DND-41 (cell line): Measurements from ENCODE around the gene UBC.
"Not testable (repeated sequence)": the region's sequence is repeated elsewhere in the genome, so short reads cannot be mapped to it uniquely, and the experiment has no call there.

ENCODE experiments used
- ATAC-seq: fragments of 200-7000 bp; cut with Tn5 transposase; 3 replicates; pipeline ENCODE4 v1.9.1; 2021; ENCODE audit warnings: low read depth; ENCODE audit not compliant: insufficient read depth
- DNase-seq: peaks from one replicate; pipeline ENCODE4 v3.0.0-alpha.2; 2020
- H2AFZ ChIP-seq: 2 replicates; pipeline ENCODE4 v1.6.0; 2012; ENCODE audit warnings: low read depth, low read length
- H3K27ac ChIP-seq: 2 replicates; pipeline ENCODE4 v1.5.1; 2012; ENCODE audit warnings: low read length, inconsistent platforms
- H3K27me3 ChIP-seq: fragments of 200-600 bp; sonication (generic); 2 replicates; pipeline ENCODE4 v1.6.0; 2012; ENCODE audit warnings: low read length, mild to moderate bottlenecking, inconsistent platforms; ENCODE audit not compliant: insufficient read depth, poor library complexity
- H3K36me3 ChIP-seq: 2 replicates; pipeline ENCODE4 v1.5.1; 2012; ENCODE audit warnings: low read length, inconsistent platforms; ENCODE audit not compliant: insufficient read depth
- H3K4me1 ChIP-seq: 2 replicates; pipeline ENCODE4 v1.5.1; 2012; ENCODE audit warnings: mild to moderate bottlenecking, low read length; ENCODE audit not compliant: insufficient read depth
- H3K4me2 ChIP-seq: 2 replicates; pipeline ENCODE4 v1.6.0; 2012; ENCODE audit warnings: mild to moderate bottlenecking, moderate library complexity, low read length, inconsistent platforms; ENCODE audit not compliant: insufficient read depth
- H3K4me3 ChIP-seq, 2 experiments: fragments of 200-600 bp in 1 of 2; shearing (Covaris generic) in 1 of 2; 2 replicates each; pipeline ENCODE4 v1.5.1; 2012 to 2016; ENCODE audit warnings: inconsistent platforms in 2 of 2, low read length in 2 of 2, mild to moderate bottlenecking in 2 of 2, low read depth in 1 of 2, moderate library complexity in 1 of 2
- H3K79me2 ChIP-seq: 2 replicates; pipeline ENCODE4 v1.6.0; 2012; ENCODE audit warnings: low read length, inconsistent platforms; ENCODE audit not compliant: insufficient read depth
- H3K9ac ChIP-seq: 2 replicates; pipeline ENCODE4 v1.6.0; 2012; ENCODE audit warnings: low read depth, mild to moderate bottlenecking, inconsistent platforms, low read length, moderate library complexity
- H3K9me3 ChIP-seq: 2 replicates; pipeline ENCODE4 v1.5.1; 2012; ENCODE audit warnings: low read length, moderate library complexity, mild to moderate bottlenecking, inconsistent platforms; ENCODE audit not compliant: insufficient read depth, severe bottlenecking
- H4K20me1 ChIP-seq: 2 replicates; pipeline ENCODE4 v1.6.0; 2012; ENCODE audit warnings: low read length; ENCODE audit not compliant: insufficient read depth
- CTCF ChIP-seq: IDR thresholded peaks from 2 replicates; pipeline ENCODE4 v1.5.1; 2012; ENCODE audit warnings: borderline replicate concordance, low read length, moderate library complexity, mild to moderate bottlenecking; ENCODE audit not compliant: poor library complexity, severe bottlenecking; ENCODE audit errors: extremely low read depth
- EZH2 ChIP-seq: IDR thresholded peaks from 3 replicates; pipeline ENCODE4 v1.6.1; 2012; ENCODE audit warnings: borderline replicate concordance, low read depth, mild to moderate bottlenecking, moderate library complexity, low read length, inconsistent platforms; ENCODE audit not compliant: severe bottlenecking

The UBC gene

GRCh38 chr12:124902916-124903315 lies 11.5 kb downstream of the UBC start:
- H3K27me3 ChIP-seq: no peaks in the 10 kb centered on the region
- no peaks in the 10 kb centered on the region for H3K79me2 ChIP-seq
- no peaks in the 10 kb centered on the region for H3K9me3 ChIP-seq
- peaks cover 20% of the 10 kb centered on the region for H3K4me1 ChIP-seq
- H2AFZ ChIP-seq: no peak overlapping the region
- TF ChIP-seq CTCF (no peak), EZH2 (no peak)
- no peaks in the 10 kb centered on the region for H3K36me3 ChIP-seq
- H3K9ac ChIP-seq: no peak overlapping the region
- no peak overlapping the region for H3K4me2 ChIP-seq
- H3K27ac ChIP-seq: no peak overlapping the region
- DNase-seq (no peak), ATAC-seq (no peak)
- H4K20me1 ChIP-seq: no peaks in the 10 kb centered on the region
- H3K4me3 ChIP-seq: no peak overlapping the region

- TF ChIP-seq CTCF: no peak
- no peak for TF ChIP-seq EZH2
- H3K27ac ChIP-seq: no peak overlapping the region
- no peak overlapping the region for H3K4me2 ChIP-seq
- H3K4me1 ChIP-seq: peaks cover 15% of the 10 kb centered on the region
- no peak overlapping the region for H2AFZ ChIP-seq
- no peak overlapping the region for H3K4me3 ChIP-seq
- no peak for ATAC-seq
- no peaks in the 10 kb centered on the region for H3K36me3 ChIP-seq
- H4K20me1 ChIP-seq: no peaks in the 10 kb centered on the region
- no peak overlapping the region for H3K9ac ChIP-seq
- H3K27me3 ChIP-seq: no peaks in the 10 kb centered on the region
- no peaks in the 10 kb centered on the region for H3K79me2 ChIP-seq
- no peaks in the 10 kb centered on the region for H3K9me3 ChIP-seq
- DNase-seq: no peak
Observed at GRCh38 chr12:124901003-124901402, 13.4 kb downstream of the UBC start.

DNA sequence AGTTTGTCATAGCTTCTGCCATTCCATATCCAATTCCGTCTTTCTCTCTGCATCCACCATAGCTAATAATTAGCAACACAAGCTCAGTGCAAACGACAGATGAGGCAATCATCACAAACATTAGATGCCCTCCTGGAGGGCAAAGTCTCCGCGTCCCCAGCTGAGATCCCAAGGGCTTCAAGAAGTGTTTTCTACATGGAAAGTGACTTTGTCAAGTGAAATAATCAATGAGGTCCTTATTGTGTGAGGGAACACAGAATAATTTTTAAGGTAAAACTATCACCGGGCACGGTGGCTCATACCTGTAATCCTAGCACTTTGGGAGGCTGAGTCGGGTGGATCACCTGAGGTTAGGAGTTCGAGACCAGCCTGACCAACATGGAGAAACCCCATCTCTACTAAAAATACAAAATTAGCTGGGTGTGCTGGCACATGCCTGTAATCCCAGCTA lies 14.1 kb downstream of the UBC start:
- not testable (repeated sequence) for H3K27me3 ChIP-seq, H3K36me3 ChIP-seq, H4K20me1 ChIP-seq, H3K79me2 ChIP-seq, H3K9me3 ChIP-seq, DNase-seq, H3K27ac ChIP-seq, H3K4me3 ChIP-seq, H3K4me2 ChIP-seq, ATAC-seq, H3K9ac ChIP-seq, H2AFZ ChIP-seq
- peaks cover 15% of the 10 kb centered on the region for H3K4me1 ChIP-seq

- no peaks in the 10 kb centered on the region for H3K9me3 ChIP-seq
- no peaks in the 10 kb centered on the region for H3K27me3 ChIP-seq
- H2AFZ ChIP-seq: 0 out of 2 replicates have a peak overlapping the region, but pooled peaks have one; percentile 33
- H3K9ac ChIP-seq: no peak overlapping the region
- H3K4me3 ChIP-seq: peak overlapping the region in 1 of 2 experiments; percentile 14; a peak in 1 of 4 replicates
- no peaks in the 10 kb centered on the region for H3K36me3 ChIP-seq
- H3K79me2 ChIP-seq: no peaks in the 10 kb centered on the region
- no peak for DNase-seq
- 0 out of 3 replicates have a peak, but pooled peaks have one; percentile 17 for ATAC-seq
- no peaks in the 10 kb centered on the region for H4K20me1 ChIP-seq
- TF ChIP-seq CTCF (no peak), EZH2 (no peak)
- H3K4me2 ChIP-seq: peak overlapping the region; percentile 54
- peaks cover 15% of the 10 kb centered on the region for H3K4me1 ChIP-seq
- no peak overlapping the region for H3K27ac ChIP-seq
Observed at GRCh38 chr12:124898923-124899294, 15.5 kb downstream of the UBC start.
